WTC11 (cell line): Measurements from ENCODE around the gene PTPDC1.

Source experiments
- ATF1 ChIP-seq: sonication (generic); formaldehyde crosslinking; IDR thresholded peaks from 2 replicates; pipeline ENCODE4 v1.8.1; 2023; ENCODE audit warnings: mild to moderate bottlenecking, moderate library complexity, missing genetic modification reagents
- CREM ChIP-seq: sonication (generic); formaldehyde crosslinking; IDR thresholded peaks from 2 replicates; pipeline ENCODE4 v1.8.1; 2022; ENCODE audit warnings: mild to moderate bottlenecking, missing genetic modification reagents, moderate library complexity
- ELF4 ChIP-seq: sonication (generic); formaldehyde crosslinking; IDR thresholded peaks from 2 replicates; pipeline ENCODE4 v1.8.1; 2022; ENCODE audit warnings: low read depth, mild to moderate bottlenecking, moderate library complexity, missing genetic modification reagents
- ETV6 ChIP-seq: sonication (generic); formaldehyde crosslinking; IDR thresholded peaks from 2 replicates; pipeline ENCODE4 v1.8.1; 2022; ENCODE audit warnings: mild to moderate bottlenecking, missing genetic modification reagents
- JUN ChIP-seq: sonication (generic); formaldehyde crosslinking; IDR thresholded peaks from 2 replicates; pipeline ENCODE4 v1.8.0; 2023; ENCODE audit warnings: mild to moderate bottlenecking, missing genetic modification reagents
- NR2C2 ChIP-seq: sonication (generic); formaldehyde crosslinking; IDR thresholded peaks from 2 replicates; pipeline ENCODE4 v1.8.0; 2022; ENCODE audit warnings: mild to moderate bottlenecking, missing genetic modification reagents
- TP53 ChIP-seq: sonication (generic); formaldehyde crosslinking; IDR thresholded peaks from 2 replicates; pipeline ENCODE4 v1.8.1; 2023; ENCODE audit warnings: mild to moderate bottlenecking, missing genetic modification reagents
- ZBTB21 ChIP-seq: sonication (generic); formaldehyde crosslinking; IDR thresholded peaks from 2 replicates; pipeline ENCODE4 v1.8.1; 2023; ENCODE audit warnings: mild to moderate bottlenecking, missing genetic modification reagents, borderline replicate concordance
- TF ChIP-seq, protein P1 (sequence below): fragments of 200-600 bp; IDR thresholded peaks from 2 replicates; pipeline ENCODE4 v1.8.0; 2022; ENCODE audit warnings: antibody characterized with exemption
- TF ChIP-seq, protein P2 (sequence below): sonication (generic); formaldehyde crosslinking; IDR thresholded peaks from 2 replicates; pipeline ENCODE4 v1.8.0; 2022; ENCODE audit warnings: mild to moderate bottlenecking, missing genetic modification reagents
- TF ChIP-seq, protein P3 (sequence below): sonication (generic); formaldehyde crosslinking; IDR thresholded peaks from 2 replicates; pipeline ENCODE4 v1.8.0; 2022; ENCODE audit warnings: mild to moderate bottlenecking, missing genetic modification reagents

DNA sequence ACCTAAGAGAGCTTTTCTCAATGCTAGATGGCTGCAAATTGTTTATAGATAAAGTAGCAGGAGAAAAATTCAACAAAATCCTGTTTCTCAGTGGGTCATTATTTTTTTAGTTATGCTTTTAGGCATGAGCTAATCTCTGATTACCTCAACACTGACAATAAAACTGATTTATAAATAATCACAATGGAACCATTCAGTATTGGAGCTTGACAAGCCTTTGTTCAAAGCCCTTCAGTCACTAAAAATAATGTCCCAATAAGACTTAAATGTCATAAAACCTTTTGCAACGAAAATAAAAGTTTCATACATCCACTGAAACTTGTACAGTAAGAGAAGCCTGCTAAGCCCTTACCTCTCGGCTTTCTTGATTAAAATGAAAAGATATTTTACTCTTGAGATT is 27.2 kb downstream of the PTPDC1 start:
- no peak for TF ChIP-seq NR2C2
- TF ChIP-seq, protein P1, sequence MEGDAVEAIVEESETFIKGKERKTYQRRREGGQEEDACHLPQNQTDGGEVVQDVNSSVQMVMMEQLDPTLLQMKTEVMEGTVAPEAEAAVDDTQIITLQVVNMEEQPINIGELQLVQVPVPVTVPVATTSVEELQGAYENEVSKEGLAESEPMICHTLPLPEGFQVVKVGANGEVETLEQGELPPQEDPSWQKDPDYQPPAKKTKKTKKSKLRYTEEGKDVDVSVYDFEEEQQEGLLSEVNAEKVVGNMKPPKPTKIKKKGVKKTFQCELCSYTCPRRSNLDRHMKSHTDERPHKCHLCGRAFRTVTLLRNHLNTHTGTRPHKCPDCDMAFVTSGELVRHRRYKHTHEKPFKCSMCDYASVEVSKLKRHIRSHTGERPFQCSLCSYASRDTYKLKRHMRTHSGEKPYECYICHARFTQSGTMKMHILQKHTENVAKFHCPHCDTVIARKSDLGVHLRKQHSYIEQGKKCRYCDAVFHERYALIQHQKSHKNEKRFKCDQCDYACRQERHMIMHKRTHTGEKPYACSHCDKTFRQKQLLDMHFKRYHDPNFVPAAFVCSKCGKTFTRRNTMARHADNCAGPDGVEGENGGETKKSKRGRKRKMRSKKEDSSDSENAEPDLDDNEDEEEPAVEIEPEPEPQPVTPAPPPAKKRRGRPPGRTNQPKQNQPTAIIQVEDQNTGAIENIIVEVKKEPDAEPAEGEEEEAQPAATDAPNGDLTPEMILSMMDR: no peak
- TF ChIP-seq, protein P2, sequence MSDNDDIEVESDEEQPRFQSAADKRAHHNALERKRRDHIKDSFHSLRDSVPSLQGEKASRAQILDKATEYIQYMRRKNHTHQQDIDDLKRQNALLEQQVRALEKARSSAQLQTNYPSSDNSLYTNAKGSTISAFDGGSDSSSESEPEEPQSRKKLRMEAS (CRISPR knock-in tag): no peak
- no peak for TF ChIP-seq JUN
- TF ChIP-seq TP53 (CRISPR knock-in tag): no peak
- no peak for TF ChIP-seq ELF4 (CRISPR knock-in tag)
- TF ChIP-seq CREM (CRISPR knock-in tag): no peak
- TF ChIP-seq, protein P3, sequence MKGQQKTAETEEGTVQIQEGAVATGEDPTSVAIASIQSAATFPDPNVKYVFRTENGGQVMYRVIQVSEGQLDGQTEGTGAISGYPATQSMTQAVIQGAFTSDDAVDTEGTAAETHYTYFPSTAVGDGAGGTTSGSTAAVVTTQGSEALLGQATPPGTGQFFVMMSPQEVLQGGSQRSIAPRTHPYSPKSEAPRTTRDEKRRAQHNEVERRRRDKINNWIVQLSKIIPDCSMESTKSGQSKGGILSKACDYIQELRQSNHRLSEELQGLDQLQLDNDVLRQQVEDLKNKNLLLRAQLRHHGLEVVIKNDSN (CRISPR knock-in tag): no peak
- TF ChIP-seq ATF1 (CRISPR knock-in tag): no peak
- TF ChIP-seq ZBTB21 (CRISPR knock-in tag): no peak
- TF ChIP-seq ETV6 (CRISPR knock-in tag): no peak
